Fibroblast of skin of back (primary cell): ENCODE data around the gene STX1B.
A peak's percentile ranks its signal among the peaks of the same experiment; 100 is the strongest.

ENCODE experiments used
- DNase-seq: peaks from one replicate; pipeline ENCODE4 v3.0.0-alpha.2; 2013

STX1B gene

GRCh38 chr16:30977502-30977901 is 32.9 kb downstream of the STX1B start:
- no peak for DNase-seq

DNA sequence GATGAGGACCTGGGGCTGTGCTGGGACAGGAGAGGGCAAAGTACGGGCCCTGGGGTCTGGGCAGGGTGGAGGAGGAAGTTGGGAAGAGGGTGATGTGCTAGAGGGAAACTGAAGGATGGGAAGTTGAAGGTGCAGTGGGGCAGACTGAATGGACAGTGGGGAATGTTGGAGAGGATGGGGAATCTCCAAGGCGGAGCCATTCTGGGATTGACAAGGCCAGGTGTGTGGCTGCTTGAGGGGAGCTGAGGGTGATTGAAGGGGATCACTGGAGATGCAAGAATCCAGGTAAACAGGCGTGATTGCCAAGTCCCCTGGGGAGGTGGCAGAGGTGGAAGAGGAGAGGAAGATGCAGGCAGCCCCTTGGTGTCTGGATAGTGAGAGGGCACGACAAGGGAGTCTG is 34.0 kb downstream of the STX1B start:
- DNase-seq = no peak

DNA sequence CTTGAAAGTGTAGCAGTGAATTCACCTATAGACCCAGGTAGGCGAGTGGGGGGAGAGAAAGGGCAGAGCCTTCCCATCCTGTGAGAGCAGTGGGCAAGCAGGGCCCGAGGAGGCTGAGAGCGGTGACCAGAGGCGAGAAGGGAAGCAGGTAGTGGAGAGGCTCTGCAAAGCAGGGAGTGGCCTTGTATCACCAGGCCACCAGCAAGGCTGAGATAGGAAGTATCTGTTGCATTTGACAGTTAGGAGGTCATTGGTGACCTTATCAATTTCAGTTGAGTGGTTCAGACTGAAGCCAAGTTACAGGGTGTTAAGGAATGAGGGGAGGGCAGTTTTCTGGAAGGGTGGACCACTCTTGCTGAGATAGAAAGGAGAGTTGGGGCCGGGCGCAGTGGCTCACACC is 36.1 kb downstream of the STX1B start:
- DNase-seq = no peak

GRCh38 chr16:30972872-30973271 is 37.6 kb downstream of the STX1B start:
- no peak for DNase-seq

GRCh38 chr16:30971298-30971697 is 39.1 kb downstream of the STX1B start:
- DNase-seq = no peak

GRCh38 chr16:30969246-30969842 is 41.1 kb downstream of the STX1B start:
- no peak for DNase-seq

GRCh38 chr16:30967795-30968194 is 42.6 kb downstream of the STX1B start:
- DNase-seq = no peak

- no peak for DNase-seq
Observed at GRCh38 chr16:30966033-30966619, 44.3 kb downstream of the STX1B start.

DNA sequence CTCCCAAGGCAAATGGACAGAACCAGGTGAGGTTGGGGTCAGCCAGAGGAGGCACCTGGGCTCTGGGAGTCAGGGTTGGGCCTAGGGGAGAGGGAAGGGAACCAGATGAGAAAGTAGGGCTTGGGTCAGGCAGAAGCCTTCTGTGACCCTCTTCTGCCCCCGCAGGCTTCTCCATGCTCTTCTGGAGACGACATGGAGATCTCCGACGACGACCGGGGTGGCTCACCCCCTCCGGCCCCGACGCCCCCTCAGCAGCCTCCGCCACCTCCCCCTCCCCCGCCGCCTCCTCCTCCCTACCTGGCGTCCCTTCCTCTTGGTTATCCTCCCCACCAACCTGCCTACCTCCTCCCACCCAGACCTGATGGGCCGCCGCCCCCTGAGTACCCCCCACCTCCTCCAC is 45.0 kb downstream of the STX1B start:
- no peak for DNase-seq

- no peak for DNase-seq
Observed at GRCh38 chr16:30964574-30965226, 45.7 kb downstream of the STX1B start.

GRCh38 chr16:30963925-30964511 is 46.4 kb downstream of the STX1B start:
- no peak for DNase-seq

DNA sequence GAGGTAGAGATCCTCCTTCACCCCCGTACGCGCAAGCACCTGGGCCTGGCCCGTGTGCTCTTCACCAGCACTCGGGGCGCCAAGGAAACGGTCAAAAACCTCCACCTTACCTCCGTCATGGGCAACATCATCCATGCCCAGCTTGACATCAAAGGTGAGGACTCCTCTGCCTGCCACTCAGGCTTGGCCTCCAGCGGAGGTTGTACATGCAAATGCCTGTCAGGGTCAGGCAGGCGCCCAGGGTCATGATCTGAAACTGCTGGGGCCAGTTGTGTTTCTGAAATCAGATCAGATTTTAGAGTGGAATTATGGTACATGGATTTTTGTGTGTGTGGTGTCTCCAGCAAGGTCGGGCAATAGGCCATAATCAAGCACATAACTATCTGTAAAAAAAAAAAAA is 49.1 kb downstream of the STX1B start:
- no peak for DNase-seq

- peak; percentile 55 for DNase-seq
Observed at GRCh38 chr16:30958175-30959079, 52.0 kb downstream of the STX1B start.

DNA sequence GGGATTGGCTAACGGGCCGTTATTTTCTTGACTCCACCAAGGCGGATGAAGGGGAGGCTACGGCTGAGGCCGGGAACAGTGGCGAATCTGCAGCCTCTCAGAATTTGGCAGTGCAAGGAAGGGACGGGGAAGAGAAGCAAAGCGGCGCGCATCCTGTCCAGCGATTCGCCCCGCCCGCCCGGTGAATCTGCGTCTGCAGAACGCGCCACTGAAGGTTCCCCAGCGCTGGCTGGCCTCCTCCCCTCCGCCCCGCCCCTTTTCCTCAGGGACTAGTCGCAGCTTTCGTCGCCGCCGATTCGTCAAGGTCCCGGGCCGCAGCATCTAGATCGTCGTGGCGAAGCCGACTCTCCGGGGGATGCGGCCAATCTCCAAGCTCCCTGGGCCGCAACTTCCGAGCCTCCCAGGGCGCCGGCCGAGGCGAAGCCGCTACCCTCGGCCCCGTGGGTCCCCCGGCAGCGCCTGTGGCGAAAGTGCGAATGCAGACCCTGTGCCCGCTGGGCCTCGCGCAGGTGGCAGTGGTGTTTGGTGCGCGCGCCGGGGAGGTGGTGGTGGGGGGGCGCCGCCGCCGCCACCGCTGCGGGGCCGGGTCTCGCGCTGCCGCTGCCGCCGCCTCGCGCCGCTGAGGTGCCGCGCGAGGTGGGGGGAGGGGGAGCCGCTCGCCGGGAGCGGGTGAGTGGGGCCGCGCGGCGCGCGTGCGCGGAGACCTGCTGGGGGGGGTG is 52.8 kb downstream of the STX1B start, which contains the start of gene SETD1A:
Gene SETD1A, plus strand, starts transcription at position 299 of the 719 bp plus-strand sequence. CDS start 978 bp downstream, outside the sequence.
- DNase-seq = peak; percentile 95

DNA sequence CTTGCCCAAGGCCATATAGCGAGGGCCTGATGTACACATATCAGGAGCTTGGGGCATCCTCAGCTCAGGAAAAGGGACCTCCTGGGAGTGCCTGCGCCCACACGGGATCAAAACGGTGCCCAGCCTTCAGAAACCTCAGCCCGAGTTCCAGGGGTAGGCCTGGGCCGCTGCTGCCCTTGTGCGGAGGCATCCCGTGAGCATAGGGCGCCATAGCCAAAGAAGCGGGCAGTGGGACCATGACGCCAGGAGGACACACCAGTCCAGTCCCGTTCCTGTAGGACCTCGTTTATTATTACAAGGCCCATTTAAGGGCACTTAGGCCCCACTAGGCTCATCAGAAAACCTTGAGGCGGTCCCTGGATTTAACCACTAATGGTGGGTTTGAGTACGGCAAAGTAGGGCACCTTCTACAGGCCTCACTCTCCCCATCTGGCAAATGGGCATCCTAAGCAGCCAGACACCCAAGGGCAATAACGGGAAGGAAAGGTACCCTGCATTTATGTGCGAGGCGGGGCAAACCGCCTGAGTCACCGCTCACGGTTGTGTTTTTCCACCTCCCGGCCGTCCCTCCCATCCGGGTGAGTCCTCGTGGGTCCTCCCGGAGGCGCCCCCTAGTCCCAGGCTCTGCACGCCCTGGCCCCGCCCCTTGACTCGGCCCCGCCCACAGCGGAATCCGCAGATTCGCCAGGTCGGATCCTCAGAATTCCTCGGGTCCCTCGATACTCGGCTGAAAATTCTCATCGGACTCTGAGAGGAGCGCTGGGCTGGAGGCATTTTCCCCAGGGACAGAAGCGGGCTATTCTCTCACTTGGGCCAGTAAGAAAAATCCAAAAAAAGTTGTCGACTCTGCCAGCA is 53.6 kb downstream of the STX1B start:
- DNase-seq = peak; percentile 89

GRCh38 chr16:30954993-30955392 is 55.4 kb downstream of the STX1B start:
- DNase-seq = no peak

- DNase-seq = peak; percentile 74
Observed at GRCh38 chr16:30953511-30954124, 56.8 kb downstream of the STX1B start.

DNA sequence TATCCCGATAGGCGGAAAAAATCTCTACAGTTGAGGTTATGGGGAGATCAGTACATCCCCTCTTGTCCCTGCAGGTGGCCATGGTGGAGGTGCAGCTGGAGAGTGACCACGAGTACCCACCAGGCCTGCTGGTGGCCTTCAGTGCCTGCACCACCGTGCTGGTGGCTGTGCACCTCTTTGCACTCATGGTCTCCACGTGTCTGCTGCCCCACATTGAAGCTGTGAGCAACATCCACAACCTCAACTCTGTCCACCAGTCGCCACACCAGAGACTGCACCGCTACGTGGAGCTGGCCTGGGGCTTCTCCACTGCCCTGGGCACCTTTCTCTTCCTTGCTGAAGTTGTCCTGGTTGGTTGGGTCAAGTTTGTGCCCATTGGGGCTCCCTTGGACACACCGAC is 57.3 kb downstream of the STX1B start:
- DNase-seq = no peak

- no peak for DNase-seq
Observed at GRCh38 chr16:30951750-30952149, 58.7 kb downstream of the STX1B start.

- DNase-seq = no peak
Observed at GRCh38 chr16:30951193-30951592, 59.2 kb downstream of the STX1B start.
